Left lung (tissue), 10 donors: ENCODE results near the gene ENTPD8. TPM values are rescaled to one million over a fixed set of nuclear protein-coding genes. Genes with fewer than 3 reads are reported as not detected.

Source experiments
- ATAC-seq: fragments of 200-7000 bp; cut with Tn5 transposase; one replicate; pipeline ENCODE4 v1.9.1; 2020; ENCODE audit warnings: moderate library complexity
- DNase-seq, 4 donors: peaks; one replicate each; pipeline ENCODE4 v3.0.0-alpha.2; 2013 to 2020
- H3K27ac ChIP-seq, 2 donors: fragments of 200-600 bp; sonication (generic) in 1 of 2; one replicate each; pipeline versions ENCODE4 v1.5.0 to v1.8.0; 2020 to 2021
- H3K27me3 ChIP-seq, 2 donors: fragments of 200-600 bp; sonication (generic) in 1 of 2; one replicate each; pipeline versions ENCODE4 v1.5.0 to v1.8.0; 2020 to 2021
- H3K36me3 ChIP-seq, 2 donors: fragments of 200-600 bp; sonication (generic) in 1 of 2; one replicate each; pipeline versions ENCODE4 v1.5.0 to v1.8.0; 2020 to 2021
- H3K4me1 ChIP-seq, 2 donors: fragments of 200-600 bp; one replicate each; pipeline ENCODE4 v1.8.0; 2021
- H3K4me3 ChIP-seq, 2 donors: fragments of 200-600 bp; sonication (generic) in 1 of 2; one replicate each; pipeline versions ENCODE4 v1.5.0 to v1.8.0; 2020 to 2021; ENCODE audit warnings: mild to moderate bottlenecking in 1 of 2
- H3K9me3 ChIP-seq, 2 donors: fragments of 200-600 bp; sonication (generic) in 1 of 2; one replicate each; pipeline versions ENCODE4 v1.5.0 to v1.8.0; 2020 to 2021
- intact Hi-C, 2 donors: fragments of 100-400 bp; cut with DNase I; formaldehyde crosslinking; loops; one replicate each; pipeline versions ENCODE4 v1.11.2 to v1.14.2; 2022
- polyA plus RNA-seq, 6 donors: library from polyadenylated mRNA; unstranded; fragments of 120-200 nt; gene quantifications; one replicate each; pipeline ENCODE4 v1.2.1, GENCODE V29; 2013; ENCODE audit not compliant: insufficient read length in 6 of 6
- total RNA-seq, 2 donors: library from RNA; stranded (reverse); fragmentation: NEBNext Ultra II Directional; extraction: Animal tissue kit (Norgen Biotek cat#: 25700); gene quantifications; one replicate each; pipeline ENCODE4 v1.2.1, GENCODE V29; 2021
- TF ChIP-seq, protein P1 (sequence below), 2 donors: fragments of 200-600 bp; sonication (generic) in 1 of 2; IDR thresholded peaks; one replicate each; pipeline versions ENCODE4 v1.5.0 to v1.8.0; 2021; ENCODE audit warnings: antibody characterized with exemption in 2 of 2
- donor health status: DM: no; HTN: yes; CAD: no.
- donor health status: DM: no; HTN: no; CAD: no.

ENTPD8 gene
- total and polyA plus RNA-seq, 8 donors: 0.15 to 0.68 (median 0.40) TPM; not detected in 1

DNA sequence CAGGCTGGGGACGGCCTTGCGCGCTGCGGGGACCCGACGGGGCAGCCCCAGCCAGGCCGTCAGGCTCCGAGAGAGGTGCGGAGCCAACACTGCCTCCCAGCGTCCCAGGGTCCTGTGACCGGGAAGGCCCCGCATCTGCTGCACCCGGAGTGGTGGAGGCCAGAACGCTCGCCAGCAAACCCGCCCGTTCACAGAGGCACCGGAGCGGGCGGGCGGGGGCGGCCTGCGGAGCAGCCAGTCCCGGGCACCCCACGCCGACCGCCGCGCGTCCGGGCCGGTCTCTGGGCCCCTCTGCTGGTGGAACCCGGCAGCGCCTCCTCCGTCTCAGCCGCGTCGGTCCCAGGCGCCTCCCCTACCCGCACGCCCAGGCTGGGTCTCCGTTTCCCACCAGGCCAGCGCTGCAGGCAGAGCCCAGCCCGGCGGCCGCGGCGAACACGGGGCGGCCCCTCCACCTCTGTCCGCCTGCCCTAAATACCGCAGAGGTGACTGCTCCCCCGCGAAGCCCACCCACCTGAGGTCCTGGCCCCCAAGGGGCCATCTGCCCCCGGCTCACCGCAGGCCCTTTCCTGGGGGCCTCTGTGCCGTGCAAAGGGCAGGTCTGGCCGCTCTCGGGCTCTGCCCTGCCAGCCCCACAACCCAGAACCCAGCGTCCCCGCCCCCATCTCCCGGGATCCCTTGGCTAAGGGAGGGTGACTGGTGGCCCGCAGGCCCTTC lies 34.1 kb downstream of the ENTPD8 start:
- H3K4me1 ChIP-seq: peaks cover 14 to 40% of the 10 kb centered on the region in 2 donors
- H3K9me3 ChIP-seq: no peaks in the 10 kb centered on the region
- ATAC-seq (peak; percentile 92), DNase-seq (peak in 2 of 4 donors; percentile 69 to 88)
- TF ChIP-seq, protein P1, sequence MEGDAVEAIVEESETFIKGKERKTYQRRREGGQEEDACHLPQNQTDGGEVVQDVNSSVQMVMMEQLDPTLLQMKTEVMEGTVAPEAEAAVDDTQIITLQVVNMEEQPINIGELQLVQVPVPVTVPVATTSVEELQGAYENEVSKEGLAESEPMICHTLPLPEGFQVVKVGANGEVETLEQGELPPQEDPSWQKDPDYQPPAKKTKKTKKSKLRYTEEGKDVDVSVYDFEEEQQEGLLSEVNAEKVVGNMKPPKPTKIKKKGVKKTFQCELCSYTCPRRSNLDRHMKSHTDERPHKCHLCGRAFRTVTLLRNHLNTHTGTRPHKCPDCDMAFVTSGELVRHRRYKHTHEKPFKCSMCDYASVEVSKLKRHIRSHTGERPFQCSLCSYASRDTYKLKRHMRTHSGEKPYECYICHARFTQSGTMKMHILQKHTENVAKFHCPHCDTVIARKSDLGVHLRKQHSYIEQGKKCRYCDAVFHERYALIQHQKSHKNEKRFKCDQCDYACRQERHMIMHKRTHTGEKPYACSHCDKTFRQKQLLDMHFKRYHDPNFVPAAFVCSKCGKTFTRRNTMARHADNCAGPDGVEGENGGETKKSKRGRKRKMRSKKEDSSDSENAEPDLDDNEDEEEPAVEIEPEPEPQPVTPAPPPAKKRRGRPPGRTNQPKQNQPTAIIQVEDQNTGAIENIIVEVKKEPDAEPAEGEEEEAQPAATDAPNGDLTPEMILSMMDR (IDR thresholded peaks at IDR 0.05): peak; percentile 74 to 83
- no peaks in the 10 kb centered on the region for H3K36me3 ChIP-seq
- H3K27ac ChIP-seq: peak overlapping the region in 1 of 2 donors; percentile 55
- intact Hi-C loops: loop anchor here in 1 of 2 donors (10.0 kb wide), 1 partner anchor 102 kb away; the partner anchor contains the start of gene NRARP
- peaks cover 0 to 37% of the 10 kb centered on the region in 2 donors for H3K27me3 ChIP-seq
- H3K4me3 ChIP-seq: peak overlapping the region; percentile 15 to 30

DNA sequence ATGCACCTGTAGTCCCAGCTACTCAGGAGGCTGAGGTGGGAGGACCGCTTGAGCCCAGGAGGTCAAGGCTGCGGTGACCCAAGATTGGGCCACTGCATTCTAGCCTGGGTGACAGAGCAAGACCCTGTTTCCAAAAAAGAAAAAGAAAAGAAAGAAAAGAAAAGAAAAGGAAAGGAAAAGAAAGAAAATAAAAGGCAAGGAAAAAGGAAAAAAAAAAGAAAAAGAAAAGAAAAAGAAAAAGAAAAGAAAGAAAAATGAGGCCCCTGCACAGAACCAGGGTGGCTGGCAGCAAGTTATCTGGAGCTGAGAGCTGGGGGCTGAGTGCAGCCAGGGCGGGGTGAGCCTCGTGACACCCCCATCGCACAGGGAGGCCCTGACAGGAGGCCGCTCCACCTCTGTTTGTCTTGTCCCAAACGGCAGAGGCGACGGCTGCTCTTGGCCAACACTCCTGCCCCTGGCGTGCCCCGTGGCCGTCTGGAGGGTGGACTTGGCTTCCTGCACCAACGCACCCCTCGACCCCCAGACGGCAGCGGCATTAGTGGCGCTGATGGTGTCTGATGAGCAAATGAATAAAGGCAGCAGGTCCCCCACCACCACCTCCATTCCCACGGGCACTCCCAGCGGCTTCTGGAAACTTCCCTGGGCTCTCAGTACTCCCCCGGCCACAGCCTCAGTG lies 34.9 kb downstream of the ENTPD8 start:
- Histone ChIP-seq H3K27ac (peak overlapping the region in 1 of 2 donors; percentile 55), H3K9me3 (no peaks in the 10 kb centered on the region), H3K4me1 (peaks cover 11 to 33% of the 10 kb centered on the region in 2 donors), H3K27me3 (peaks cover 0 to 30% of the 10 kb centered on the region in 2 donors), H3K4me3 (peak overlapping the region; percentile 15 to 30), H3K36me3 (no peaks in the 10 kb centered on the region)
- no peak for ATAC-seq
- DNase-seq: peak in 1 of 4 donors; percentile 77
- intact Hi-C loops: loop anchor here in 1 of 2 donors (10.0 kb wide), 1 partner anchor 101 kb away; the partner anchor contains the start of gene NRARP
- TF ChIP-seq, protein P1 (IDR thresholded peaks at IDR 0.05): no peak

DNA sequence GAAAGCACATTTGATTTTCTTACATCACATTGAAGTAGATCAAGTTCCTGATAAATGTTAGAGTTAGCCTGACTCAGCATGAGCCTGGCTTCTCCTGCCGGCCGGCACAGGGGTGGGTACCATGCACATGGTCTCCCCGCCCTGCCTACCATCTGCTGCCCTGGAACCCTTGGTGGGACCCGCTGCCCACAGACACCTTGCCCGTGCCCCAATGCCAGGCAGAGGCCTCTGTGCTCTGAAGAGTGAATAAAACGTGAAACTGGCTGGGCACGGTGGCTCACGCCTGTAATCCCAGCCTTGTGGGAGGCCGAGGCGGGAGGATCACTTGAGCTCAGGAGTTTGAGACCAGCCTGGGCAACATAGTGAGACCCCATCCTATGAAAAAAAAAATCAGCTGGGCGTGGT lies 35.5 kb downstream of the ENTPD8 start:
- Histone ChIP-seq H3K27ac (no peak overlapping the region), H3K4me1 (peaks cover 11 to 28% of the 10 kb centered on the region in 2 donors), H3K9me3 (no peaks in the 10 kb centered on the region), H3K4me3 (no peak overlapping the region), H3K36me3 (no peaks in the 10 kb centered on the region), H3K27me3 (peaks cover 0 to 25% of the 10 kb centered on the region in 2 donors)
- TF ChIP-seq, protein P1 (IDR thresholded peaks at IDR 0.05): no peak
- intact Hi-C loops: loop anchor here in 1 of 2 donors (10.0 kb wide), 1 partner anchor 101 kb away; the partner anchor contains the start of gene NRARP
- ATAC-seq (no peak), DNase-seq (no peak)

DNA sequence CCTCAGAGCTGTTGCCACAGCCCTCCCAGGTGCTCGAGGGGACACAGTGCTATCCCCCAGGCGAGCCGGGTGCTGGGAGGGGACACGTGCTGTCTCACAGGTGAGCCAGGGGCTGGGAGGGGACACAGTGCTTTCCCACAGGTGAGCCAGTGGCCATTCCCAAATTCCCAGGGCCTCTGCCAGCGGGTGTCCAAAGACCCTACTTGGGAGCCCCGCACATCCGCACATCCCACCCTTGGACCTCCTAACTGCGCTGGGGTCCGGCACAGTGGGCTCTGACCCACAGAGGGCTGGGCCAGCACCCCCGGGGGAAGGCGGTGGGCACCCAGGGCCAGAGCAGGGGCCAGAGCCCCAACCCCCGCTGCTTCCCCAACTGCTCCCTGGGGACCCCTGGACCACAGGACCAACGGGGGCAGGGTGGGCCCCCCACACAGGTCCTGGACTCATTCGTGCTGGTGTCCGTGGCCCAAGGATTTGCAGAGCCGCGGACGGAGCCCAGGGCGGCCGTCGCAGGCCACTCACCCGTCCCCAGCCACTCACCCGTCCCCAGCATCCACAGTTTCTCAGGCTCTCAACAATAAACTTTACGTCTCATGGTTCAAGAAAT lies 36.1 kb downstream of the ENTPD8 start:
- H3K27ac ChIP-seq: no peak overlapping the region
- H3K27me3 ChIP-seq: peaks cover 0 to 23% of the 10 kb centered on the region in 2 donors
- TF ChIP-seq, protein P1 (IDR thresholded peaks at IDR 0.05): no peak
- intact Hi-C loops: loop anchor here in 1 of 2 donors (10.0 kb wide), 1 partner anchor 100 kb away; the partner anchor contains the start of gene NRARP
- ATAC-seq: no peak
- DNase-seq: peak in 1 of 4 donors; percentile 60
- H3K36me3 ChIP-seq: no peaks in the 10 kb centered on the region
- peaks cover 11 to 23% of the 10 kb centered on the region in 2 donors for H3K4me1 ChIP-seq
- H3K9me3 ChIP-seq: no peaks in the 10 kb centered on the region
- no peak overlapping the region for H3K4me3 ChIP-seq
